GM19023 (cell line): Measurements from ENCODE around the gene SARM1.
A peak's percentile ranks its signal among the peaks of the same experiment; 100 is the strongest.

ENCODE experiments used
- ATAC-seq: cut with Tn5 transposase; IDR thresholded peaks from one replicate; pipeline ENCODE4 v1.9.1; 2021; ENCODE audit warnings: mild to moderate bottlenecking, moderate library complexity; ENCODE audit not compliant: unreplicated experiment

The SARM1 gene

DNA sequence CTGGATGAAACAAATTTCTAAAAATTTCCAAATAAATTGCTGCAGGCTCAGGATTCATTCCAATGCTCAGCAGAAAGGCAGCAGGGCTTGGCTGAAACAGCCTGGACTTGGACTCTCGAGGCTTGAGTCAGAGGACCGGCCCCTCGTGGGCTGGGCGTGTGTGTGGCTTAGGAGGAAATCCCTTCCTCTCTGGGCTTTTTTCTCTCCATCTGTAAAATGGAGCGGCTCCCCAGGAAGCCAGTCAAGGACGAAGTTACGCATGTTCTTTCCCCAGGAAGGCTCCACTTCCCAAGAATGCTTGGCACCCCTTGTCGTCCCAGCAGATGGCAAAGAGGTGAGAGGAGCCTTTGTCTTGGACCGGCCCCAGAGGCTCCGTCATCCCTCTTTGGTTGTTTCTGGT lies 21.0 kb downstream of the SARM1 start:
- ATAC-seq: no peak

DNA sequence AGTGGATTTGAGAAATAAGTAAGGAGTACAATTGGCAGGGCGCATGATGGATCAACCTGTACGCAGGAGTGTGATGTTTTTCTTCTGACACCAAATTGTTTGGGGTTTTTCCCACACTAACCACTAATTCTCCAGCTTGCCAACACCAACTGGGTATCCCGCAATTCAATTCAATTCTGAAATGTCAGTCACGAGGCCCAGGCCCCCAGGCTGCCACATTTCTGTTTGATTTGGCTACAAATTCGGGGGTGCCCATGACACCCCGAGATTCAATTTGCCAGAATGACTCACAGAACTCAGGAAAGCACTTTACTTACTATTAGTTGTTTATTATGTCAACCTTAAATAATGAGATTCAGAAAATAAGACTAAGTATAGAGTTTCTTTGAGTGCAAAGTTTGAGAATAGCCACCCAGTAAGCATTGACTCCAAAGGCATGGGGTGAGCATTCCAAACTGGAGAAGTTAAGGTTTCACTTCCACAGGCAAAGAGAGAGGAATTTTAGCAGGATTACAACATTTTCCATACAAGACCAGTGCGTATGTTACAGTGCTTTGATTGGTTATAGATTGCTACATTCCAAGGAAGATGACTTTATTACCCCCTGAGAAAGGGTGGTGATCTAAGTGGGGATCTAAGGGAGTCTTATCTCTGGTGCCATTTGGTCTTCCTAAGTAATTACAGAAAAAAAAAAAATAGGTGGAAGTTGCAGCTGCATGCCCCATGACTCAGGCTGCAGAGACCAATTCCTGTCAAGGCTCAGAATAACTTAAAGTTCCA lies 23.0 kb downstream of the SARM1 start:
- ATAC-seq: no peak

DNA sequence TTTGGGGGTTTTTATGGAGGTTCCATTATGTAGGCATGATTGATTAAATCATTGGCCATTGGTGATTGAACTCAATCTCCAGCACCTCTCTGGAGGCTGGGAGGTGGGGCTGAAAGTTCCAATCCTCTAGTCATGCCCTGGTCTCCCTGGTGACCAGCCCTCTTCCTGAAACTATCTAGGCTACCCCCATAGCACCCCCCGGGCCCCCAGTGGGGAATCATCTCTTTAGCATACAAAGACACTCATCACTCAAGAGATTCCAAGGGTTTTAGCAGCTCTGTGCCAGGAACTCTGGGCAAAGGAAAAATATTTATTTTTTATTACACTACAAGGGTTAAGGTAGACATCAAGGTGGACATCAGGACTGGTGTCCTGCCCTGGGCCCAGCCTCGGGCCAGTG lies 23.9 kb downstream of the SARM1 start:
- ATAC-seq: no peak

DNA sequence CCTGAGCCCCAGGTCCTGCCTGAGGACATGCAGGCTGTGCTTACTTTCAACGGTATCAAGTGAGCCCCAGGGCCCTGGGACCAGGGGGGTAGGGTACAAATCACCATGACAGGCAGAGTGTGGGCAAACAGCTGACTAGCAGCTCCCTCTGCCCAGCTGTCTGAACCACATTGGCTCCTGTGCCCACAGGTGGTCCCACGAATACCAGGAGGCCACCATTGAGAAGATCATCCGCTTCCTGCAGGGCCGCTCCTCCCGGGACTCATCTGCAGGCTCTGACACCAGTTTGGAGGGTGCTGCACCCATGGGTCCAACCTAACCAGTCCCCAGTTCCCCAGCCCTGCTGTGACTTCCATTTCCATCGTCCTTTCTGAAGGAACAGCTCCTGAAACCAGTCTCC lies 24.5 kb downstream of the SARM1 start:
- ATAC-seq: no peak

DNA sequence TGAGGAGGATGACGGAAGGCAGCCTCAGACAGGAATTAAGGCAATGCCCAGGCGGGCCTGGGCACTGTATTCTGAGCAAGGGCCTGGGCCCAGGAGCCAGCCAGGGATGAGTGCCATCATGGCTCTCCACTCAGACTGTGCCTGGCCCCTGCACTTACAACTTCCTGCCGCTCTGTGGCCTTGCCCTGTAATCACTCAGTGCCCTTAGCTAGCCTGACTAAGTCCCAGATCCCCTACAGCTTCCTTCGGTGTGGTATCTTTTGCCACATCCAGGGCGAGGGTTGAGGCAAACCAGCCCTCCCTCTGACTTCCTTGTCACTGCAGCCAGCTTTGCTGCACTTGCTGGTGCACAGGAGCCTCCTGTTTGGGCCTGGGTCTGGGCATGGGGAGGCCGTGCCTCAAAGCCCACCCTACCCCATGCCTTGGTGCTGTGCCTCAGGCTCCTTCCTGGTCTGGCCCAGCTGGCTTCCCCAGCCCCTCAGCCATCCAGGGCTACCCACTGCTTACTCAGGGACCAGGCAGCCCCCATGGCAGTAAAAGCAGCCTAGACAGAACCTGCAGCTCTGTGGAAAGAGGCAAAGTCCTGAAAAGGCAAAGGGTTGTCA lies 25.2 kb downstream of the SARM1 start:
- no peak for ATAC-seq

DNA sequence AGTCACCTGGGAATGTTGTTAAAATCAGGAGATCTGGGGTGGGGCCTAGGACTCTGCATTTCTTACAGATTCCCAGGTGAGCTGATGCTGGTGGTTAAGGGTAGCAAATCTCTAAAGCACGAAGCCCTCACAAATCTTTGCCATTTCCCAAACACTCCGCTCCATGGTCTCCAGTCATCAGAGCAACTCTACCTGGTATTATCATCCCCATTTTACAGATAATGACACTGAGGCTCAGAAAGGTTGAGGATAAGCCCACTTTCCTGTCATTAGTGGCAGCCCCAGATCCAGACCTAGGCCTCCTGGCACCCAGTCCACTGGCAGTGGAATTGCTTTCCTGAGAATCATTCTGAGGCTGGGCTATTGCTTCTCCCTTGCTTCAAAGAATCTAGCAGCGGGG lies 25.8 kb downstream of the SARM1 start:
- ATAC-seq: no peak

DNA sequence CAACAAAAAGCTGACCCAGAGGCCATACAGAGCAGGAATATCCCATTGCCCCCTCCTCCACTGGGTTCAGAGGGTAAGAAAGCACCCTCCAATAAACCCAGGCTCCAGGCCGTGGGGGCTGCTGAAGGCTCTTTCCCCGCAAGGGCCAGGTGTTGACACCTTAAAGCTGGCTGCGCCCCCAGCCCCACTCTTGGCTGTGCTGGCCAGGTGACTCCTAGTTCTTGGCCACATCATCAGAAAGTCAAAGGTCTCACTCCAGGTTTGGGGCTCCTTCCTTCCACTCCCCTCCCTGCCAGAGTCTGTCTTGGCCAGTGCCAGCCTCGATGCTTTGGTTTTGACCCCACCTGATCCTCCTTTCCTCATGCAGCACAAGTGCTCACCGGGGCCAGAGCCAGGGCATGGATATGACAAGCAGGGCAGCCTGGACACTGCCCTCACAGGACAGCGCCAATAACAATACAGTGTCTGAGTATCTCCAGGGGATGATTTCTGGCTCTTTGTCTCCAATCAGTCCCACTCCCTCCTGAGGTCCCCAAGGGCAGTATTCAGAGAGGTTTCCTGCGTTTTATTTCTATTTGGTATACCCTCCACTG lies 26.3 kb downstream of the SARM1 start:
- ATAC-seq: no peak

DNA sequence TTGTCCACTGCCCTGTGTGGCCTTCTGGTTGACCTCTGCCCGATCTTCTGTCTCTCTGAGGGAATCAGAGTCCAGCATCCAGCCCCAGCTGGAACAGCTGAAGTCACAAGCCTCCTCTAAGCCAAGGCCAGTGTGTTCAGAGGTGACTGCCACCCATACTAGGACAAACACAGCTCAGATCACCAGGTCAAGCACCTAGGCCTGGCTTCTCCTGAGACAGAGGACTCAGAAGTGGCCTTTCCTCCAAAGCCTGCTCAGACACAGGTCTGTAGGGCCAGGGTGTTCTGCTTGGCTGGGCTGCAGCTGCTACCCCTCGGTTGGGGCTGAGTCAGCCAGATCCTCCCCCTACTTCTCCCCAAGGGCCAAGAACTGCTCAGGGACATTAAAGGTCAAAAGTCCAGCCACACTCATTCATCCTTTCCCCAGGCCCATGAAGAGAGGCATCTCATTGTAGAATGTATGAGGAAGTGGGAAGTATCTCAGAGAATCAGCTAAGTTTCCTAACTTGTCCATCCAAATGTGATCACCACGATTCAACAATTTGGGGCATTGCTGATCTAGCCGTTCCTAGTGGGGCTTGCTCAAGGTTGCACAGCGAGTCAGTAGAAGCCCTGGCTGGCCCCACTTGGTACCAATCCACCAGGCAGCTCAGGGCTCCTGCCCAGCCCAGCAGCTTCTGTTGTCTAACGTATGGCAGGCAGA lies 26.9 kb downstream of the SARM1 start:
- no peak for ATAC-seq

DNA sequence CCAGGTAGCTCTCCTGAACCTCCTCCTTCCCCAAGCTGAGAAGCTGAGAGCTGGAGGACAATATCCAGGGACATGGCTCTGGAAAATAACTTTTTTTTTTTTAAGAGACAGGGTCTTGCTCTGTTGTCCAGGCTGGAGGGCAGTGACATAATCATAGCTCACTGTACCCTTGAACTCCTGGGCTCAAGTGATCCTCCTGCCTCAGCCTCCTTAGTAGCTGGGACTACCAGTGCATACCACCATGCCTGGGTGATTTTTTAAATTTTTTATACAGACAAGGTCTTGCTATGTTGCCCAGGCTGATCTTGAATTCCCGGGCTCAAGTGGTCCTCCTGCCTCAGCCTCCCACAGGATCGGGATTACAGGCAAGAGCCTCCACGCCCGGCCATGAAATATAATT lies 28.3 kb downstream of the SARM1 start:
- ATAC-seq: no peak

DNA sequence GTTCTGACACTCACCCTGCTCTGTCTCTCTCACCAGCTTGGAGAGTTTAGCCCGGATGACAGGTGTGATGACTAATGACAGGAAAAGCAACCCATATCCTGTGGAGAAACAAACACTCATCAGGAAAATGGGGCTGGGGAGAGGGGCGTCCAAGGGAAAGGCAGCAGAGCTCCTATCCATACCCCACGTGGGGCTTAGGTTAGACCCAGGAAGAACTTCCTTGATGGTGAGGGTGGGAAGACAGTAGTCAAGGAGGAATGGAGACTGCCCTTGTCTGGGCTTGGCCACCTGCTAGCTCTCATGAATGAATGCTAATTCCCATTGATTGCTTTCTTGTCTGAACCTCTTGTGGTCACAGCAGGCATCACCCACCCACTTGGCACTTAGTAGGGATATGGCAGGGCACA lies 30.7 kb downstream of the SARM1 start:
- ATAC-seq: no peak

DNA sequence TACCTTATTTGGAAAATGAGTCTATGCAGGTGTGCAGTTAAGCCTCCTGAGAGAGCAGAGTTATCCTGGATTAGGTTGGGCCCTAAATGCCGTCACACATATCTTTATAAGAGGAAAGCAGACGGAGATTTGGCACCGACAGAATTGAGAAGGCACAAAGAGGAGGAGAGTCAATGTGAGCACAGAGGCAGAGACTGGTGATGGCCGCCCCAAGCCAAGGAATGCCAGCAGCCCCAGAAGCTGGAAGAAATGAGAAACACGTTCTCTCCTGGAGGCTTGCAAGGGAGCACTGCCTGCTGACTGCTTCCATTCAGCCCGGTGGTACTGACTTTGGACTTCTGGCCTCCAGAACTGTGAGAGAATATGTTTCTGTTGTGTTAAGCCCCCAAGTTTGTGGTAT lies 31.4 kb downstream of the SARM1 start:
- no peak for ATAC-seq

DNA sequence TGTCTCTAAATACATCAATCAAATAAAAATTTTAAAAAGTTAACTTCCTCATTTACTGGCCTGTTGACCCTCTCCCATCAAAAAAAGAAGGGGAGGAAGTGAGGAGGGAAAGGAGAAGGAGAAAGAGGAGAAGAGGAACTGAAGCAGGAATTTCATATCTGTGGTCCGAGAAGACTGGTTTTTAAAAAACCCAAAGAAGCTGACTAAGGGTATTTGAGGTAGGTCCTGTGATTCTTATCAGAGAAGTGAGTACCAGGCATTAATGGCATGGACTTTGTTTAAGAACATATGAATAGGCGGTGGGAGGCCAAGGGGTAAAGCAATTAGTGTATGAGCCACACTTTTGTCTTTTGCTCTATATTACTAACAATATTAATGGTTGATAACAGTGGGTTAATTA lies 32.5 kb downstream of the SARM1 start:
- no peak for ATAC-seq

DNA sequence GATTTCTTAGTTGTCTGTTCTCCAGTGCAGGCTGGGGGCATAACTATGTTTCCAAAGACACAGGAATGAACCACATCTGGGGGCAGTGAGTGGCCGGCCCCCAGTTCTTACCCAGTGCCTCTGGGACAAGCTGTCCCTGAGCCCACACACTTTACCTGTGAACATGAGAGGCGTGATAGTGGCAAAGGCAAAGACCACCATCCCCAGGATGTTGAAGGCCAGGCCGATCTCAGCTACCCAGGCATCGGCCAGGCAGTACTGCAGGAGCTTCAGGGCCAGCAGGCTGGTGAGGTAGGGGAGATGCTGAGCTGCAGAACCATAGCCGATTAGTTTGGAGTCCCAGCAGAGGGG lies 32.9 kb downstream of the SARM1 start:
- no peak for ATAC-seq

DNA sequence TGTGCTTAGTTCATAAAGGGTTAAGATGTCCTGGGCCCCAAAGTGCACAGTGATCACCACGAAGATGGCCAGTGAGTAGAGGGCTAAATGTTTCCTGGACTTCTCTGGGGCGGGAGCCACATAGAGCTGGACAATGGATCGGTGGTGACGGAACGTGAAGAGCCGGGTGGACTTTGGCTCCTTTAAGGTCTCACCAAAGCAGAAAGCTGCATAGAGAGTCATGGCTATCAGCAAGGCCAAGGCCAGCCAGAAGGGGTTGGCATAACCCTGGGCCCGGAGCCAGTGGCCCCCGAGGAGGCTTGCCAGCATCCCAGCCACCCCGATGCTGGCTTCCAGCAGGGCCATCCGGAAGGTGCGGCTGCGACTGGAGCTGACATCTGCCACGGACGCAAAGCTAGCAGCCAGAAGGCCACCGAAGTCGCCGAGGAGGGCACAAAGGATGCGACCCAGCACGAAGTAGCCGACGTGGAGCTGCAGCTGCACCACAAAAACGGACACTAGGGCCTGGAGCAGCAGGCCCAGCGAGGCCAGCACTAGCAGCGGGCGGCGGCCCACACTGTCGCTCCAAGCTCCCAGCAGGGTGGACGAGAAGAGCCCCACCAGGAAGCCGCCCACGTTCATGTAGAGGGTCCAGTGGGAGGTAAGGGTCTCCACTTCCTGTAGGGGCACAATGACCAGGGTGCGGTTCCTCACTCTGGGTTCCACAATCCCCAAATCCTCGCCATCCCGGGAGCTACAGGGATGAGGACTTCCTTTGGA lies 33.5 kb downstream of the SARM1 start:
- ATAC-seq: no peak

DNA sequence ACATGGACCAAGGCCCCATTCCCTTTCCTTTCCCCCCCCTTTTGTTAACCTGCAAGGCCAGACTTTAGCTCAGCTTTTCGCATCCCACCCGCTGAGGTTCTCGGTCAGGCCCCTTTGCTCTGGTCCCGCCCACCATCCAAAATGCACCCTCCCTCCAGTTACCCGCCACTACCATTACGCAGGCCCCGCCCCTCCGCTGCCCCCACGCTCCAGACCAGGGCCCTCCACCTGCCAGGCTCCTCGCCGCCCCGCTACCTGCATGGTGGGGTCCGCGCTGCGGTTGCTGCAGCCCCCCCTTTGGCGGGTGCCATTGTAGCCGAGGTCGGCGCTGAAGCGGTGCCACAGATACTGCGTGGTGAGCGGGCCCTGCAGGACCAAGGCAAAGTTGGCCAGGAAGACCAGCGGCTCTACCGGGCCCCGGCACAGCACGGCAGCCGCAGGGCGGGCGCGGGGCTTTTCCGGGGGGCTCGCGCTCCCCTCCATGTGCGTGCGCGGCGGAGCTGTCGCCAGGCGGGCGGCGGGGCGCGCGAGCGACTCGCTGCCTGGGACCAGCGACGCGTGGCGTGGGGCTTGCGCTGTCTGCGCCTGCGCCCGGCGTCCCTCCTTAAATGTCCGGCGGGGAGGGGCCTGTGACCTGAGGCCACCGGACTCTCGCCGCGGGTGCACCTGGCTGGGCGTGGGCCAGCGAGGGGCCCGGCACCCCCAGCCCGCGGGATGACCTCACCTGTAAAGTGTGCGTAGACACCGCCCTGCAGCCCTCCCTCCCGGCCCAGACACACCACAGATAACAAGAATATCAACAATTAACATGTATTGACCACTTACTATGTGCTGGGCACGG lies 34.4 kb downstream of the SARM1 start, which contains the start of gene SLC46A1:
SLC46A1 (minus strand) TSS at position 581 of the 841 bp plus-strand sequence; CDS start at position 483, 98 bp downstream.
- ATAC-seq: peak; percentile 76

DNA sequence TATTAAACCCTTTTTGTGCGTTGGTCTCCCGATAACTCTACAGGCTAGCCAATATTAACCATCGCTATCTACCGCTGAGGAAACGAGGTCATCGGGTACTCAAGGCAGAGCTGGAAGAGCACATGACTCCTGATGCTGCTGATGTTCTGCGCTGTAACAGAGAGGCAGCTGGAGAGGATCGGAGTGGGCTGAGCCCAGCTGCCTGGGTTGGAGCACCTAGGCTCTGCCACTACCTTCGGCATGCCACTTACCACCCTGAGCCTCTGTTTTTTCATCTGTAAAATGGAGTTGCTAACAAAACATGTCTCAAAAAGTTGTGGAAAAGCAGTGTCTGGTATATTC lies 35.0 kb downstream of the SARM1 start:
- ATAC-seq: no peak

DNA sequence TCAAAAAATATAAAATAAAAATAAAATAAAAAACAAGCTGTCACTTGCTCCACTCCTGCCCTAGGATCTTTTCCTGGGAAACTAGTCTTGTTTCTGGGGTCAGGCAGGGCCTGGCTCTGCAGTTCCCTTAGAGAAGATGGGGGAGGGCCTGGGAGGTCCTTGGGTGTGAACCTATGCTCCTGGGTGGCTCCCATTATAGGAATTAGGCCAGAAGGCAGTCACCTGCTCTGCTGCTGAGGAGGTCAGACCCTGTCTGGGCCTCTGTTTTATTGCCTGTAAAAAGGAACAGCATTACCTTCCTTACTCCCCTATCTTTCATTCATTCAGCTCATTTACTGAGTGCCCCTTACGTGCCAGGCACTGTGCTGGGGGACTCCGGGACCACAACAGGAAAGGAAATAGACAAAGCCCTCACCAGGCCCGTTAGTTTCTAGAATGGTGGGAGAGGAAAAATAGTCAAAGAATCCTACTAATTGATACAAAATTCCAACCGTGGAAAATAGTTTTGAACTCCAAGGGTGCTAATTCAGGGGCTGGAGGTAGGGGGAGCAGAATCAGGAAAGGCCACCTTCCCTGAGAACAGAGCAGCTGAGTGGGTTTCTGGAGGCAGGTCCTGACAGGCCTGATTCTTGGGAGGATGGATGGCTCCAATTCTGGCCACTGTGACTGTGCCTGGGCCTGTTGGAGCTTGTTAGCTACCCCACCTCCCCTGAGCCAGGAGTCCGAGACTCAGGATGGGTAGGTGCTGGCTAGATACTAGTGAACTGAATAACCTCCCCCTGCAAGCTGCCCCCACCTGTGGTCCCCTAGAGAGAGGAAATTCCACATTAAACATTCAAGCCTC lies 35.9 kb downstream of the SARM1 start:
- ATAC-seq: no peak

DNA sequence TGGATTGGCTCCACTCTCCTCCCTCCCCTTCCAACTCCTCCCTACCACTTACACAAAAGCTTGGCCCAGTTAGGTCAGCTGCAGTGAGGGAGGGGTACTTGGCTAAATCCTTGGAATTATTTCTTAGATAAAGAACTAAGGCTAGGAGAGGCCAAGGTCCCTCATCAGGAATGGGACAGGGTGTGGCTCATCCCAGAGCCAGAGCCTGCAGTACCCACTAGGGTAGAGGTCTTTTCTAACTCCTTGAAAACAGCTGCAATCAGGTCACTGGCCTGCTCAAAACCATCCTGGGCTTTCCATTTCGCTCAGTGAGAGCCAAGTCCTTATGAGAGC lies 36.4 kb downstream of the SARM1 start:
- ATAC-seq: no peak

DNA sequence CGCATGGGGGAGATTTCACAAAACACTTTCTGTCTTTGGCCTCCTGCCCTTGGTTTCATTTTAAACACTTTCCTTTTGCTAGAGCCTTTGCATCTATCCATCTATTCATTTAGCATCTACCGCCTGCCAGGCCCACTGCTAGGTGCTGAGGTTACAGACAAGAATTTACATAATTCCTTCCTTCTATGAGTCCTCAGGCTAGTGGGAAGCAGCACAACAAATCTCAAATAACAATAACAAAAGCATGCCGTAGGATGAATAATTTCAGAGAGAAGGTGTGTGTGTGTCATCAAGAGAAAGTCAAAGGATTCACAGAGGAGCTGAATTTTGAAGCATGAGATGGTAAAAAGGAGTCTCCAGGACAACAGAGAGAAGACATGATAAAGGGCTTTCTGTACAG lies 40.6 kb downstream of the SARM1 start:
- ATAC-seq: no peak

DNA sequence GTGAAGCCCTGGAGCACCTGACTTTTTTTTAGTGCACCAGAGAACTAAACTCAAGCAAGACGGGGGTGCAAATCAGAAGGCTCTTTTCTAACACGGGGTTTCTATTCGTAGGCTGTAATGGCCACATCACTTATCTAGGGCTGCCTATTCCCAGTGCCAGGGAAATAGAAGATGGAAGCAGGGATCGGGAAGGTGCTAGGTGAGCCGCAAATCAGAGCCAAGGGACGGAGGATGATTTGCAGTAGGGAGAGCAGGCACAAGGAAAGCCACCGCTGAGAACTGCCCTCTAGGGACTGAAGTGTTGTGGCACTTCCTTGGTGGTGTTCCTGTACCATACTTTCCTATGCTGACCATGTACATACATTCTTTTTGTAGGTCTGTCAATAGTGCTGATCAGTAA lies 42.3 kb downstream of the SARM1 start:
- no peak for ATAC-seq
